ENCODE measurements around the gene CALD1.

Gene CALD1

GRCh38 chr7:134926396-134926795, 147.0 kb downstream of the CALD1 start:
- no peak for DNase-seq (ENCODE audit: low read depth)

GRCh38 chr7:134927076-134927475, 147.6 kb downstream of the CALD1 start:
- no peak for DNase-seq (ENCODE audit: low read depth)

GRCh38 chr7:134927723-134928122, 148.3 kb downstream of the CALD1 start:
- no peak for DNase-seq (ENCODE audit: low read depth)

GRCh38 chr7:134928554-134928953, 149.1 kb downstream of the CALD1 start:
- DNase-seq (ENCODE audit: low read depth) = no peak

GRCh38 chr7:134931487-134931886, 152.1 kb downstream of the CALD1 start:
- DNase-seq (ENCODE audit: low read depth) = no peak

DNA sequence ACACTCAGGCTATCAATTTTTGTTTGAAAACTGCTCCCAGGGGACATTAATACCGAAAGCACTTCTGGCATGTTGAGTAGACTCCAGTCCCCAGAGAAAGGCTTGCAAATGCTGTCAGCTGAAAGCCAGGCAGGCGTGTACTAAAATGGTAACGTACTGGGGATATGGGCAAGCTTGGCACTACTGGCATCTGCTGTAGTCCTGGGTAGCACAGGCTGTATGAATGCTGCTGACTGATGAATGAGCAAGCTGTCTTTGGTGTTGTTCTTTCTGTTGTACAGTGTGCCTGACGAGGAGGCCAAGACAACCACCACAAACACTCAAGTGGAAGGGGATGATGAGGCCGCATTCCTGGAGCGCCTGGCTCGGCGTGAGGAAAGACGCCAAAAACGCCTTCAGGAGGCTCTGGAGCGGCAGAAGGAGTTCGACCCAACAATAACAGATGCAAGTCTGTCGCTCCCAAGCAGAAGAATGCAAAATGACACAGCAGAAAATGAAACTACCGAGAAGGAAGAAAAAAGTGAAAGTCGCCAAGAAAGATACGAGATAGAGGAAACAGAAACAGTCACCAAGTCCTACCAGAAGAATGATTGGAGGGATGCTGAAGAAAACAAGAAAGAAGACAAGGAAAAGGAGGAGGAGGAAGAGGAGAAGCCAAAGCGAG, 153.4 kb downstream of the CALD1 start:
- DNase-seq (ENCODE audit: low read depth) = no peak

DNA sequence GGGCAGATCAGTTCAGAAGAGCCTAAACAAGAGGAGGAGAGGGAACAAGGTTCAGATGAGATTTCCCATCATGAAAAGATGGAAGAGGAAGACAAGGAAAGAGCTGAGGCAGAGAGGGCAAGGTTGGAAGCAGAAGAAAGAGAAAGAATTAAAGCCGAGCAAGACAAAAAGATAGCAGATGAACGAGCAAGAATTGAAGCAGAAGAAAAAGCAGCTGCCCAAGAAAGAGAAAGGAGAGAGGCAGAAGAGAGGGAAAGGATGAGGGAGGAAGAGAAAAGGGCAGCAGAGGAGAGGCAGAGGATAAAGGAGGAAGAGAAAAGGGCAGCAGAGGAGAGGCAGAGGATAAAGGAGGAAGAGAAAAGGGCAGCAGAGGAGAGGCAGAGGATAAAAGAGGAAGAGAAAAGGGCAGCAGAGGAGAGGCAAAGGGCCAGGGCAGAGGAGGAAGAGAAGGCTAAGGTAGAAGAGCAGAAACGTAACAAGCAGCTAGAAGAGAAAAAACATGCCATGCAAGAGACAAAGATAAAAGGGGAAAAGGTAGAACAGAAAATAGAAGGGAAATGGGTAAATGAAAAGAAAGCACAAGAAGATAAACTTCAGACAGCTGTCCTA, 154.1 kb downstream of the CALD1 start:
- no peak for DNase-seq (ENCODE audit: low read depth)

- DNase-seq (ENCODE audit: low read depth) = no peak
Observed at GRCh38 chr7:134935701-134936100, 156.3 kb downstream of the CALD1 start.

GRCh38 chr7:134936893-134937510, 157.6 kb downstream of the CALD1 start:
- DNase-seq (ENCODE audit: low read depth) = no peak

- DNase-seq (ENCODE audit: low read depth) = no peak
Observed at GRCh38 chr7:134938141-134938540, 158.7 kb downstream of the CALD1 start.

- no peak for DNase-seq (ENCODE audit: low read depth)
Observed at GRCh38 chr7:134939136-134939535, 159.7 kb downstream of the CALD1 start.

- no peak for DNase-seq (ENCODE audit: low read depth)
Observed at GRCh38 chr7:134940729-134941128, 161.3 kb downstream of the CALD1 start.

DNA sequence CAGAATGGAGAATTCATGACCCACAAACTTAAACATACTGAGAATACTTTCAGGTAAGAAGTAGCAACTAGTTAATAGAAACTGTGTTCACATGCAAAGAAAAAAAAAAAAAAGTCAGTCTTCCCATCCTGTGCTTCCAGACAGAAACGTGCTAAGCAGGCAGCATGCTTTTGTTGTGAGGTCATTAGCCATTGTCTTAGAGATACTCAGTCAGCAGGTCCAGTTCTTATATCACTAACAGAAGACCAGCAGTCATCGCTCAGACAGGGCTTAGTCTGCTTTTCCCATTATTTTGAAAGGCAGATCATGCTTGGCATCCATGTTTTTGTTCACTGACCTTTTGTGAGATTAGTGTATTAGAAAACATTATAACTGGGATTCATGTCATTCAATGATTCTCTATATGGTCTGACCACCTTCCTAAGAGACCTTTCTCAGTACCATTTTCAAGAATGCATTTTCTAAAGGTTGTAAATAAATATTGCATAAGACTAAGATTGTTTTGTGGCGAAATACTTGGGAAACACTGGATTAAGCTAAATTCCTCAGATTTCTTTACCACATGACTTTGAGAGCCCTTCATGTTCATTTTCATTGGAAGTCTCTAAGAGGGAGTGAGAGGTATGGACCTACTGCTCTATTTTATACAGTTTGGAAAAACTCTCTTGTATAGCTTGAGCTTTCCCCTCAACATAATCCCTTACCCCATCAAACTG, 161.9 kb downstream of the CALD1 start:
- no peak for DNase-seq (ENCODE audit: low read depth)

GRCh38 chr7:134941952-134942351, 162.5 kb downstream of the CALD1 start:
- DNase-seq (ENCODE audit: low read depth) = no peak

DNA sequence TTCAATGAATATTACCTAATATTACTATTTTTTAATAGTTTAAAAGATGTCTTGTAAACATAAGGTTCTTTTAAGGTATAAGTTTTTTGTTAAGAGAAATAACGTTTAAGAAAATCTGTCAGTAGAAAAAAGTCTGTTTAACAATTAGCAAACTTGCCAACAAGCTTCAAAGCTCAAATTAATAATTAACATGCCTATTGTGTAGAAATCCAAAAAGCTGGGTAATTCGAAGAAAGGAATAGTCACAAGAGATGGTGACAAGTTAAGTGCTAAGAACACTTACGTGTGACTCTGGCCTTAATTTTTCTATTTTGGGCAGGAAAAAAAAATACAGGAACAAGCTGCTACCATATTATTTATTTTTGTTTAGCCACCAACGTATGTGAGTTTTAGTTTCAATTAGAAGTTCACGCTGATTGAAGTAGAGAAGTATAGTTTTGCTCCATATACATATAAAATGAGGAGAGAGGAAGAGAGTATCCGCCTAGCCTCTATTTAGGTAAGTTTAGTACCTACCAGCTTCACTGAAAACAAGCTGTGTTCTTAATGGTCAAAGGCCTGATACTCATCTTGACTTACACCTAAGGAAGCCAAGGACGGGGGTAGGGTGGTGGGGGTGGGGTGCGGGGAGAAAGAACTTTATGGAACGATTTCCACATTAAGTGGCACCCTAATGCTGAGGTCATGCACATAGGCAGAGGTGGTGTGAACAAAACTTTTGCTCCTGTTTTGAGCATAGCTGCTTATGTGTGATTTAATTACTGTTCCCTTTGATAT, 163.4 kb downstream of the CALD1 start:
- DNase-seq (ENCODE audit: low read depth) = no peak

GRCh38 chr7:134943785-134944400, 164.5 kb downstream of the CALD1 start:
- DNase-seq (ENCODE audit: low read depth) = no peak

DNA sequence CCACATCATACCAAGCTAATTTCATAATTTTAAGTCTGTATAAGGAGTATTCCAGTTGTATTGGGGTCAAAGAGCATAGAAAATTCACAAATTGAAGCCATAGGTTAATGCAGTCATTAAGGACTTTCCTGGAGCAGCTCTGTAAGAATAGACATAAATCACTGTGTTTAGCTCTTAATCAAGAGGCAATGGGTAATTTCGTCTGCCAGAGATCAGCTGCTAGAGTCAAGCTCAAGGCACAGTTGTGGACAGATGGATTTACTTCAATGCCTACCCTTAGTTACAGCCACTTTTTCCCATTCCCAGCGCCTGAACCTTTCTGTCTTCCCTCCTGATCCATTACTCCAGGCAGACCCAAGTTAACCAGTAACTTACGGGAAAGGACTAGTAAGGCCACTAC, 166.3 kb downstream of the CALD1 start:
- DNase-seq (ENCODE audit: low read depth) = no peak

- no peak for DNase-seq (ENCODE audit: low read depth)
Observed at GRCh38 chr7:134946260-134946659, 166.8 kb downstream of the CALD1 start.

- no peak for DNase-seq (ENCODE audit: low read depth)
Observed at GRCh38 chr7:134947329-134947728, 167.9 kb downstream of the CALD1 start.

- no peak for DNase-seq (ENCODE audit: low read depth)
Observed at GRCh38 chr7:134947831-134948230, 168.4 kb downstream of the CALD1 start.

DNA sequence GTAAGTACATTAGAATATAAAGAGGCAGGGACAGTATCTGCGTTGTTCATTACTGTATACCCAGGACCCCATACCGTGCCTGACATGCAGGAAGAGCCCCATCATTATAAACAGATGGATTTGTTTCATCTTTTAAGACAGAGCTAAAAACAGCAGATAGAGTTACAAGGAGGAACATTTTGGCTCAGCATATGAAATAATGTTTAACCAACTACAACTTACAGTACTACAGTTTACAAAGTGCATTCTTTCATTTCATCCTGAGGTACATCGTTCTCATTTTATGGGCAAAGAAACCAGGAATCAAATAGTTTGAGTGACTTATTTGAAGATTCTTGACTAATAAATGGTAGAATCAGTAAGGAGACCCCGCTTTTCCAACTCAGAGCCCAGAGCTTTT, 168.8 kb downstream of the CALD1 start:
- no peak for DNase-seq (ENCODE audit: low read depth)

DNA sequence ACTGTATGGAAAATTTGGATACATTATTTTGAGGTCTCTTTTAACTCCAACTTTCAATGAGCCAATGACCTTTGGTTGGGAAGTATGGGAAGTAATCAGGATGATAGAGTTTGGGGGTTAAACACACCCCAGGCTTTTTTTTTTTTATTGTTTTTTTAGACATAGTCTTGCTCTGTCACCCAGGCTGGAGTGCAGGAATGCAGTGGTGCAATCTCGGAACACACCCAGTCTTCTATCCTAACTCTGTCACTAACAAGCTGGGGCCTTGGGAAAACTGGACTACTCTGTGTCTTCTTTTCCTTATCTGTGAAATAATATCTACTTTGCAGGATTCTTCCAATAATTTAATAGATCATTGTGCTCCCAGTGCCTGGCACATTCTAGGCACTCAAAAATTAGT, 169.3 kb downstream of the CALD1 start:
- DNase-seq (ENCODE audit: low read depth) = no peak

All from fibroblast of the conjunctiva (primary cell).